ENCODE data around the gene ACTR5.
"Not testable (repeated sequence)": the region's sequence is repeated elsewhere in the genome, so short reads cannot be mapped to it uniquely, and the experiment has no call there.

The ACTR5 gene

GRCh38 chr20:38804682-38805501, 56.6 kb downstream of the ACTR5 start:
- in situ Hi-C loops (cut with MboI; ENCODE audit: low sequenced_read_pairs), result no loop called here

GRCh38 chr20:38805502-38805957, 57.3 kb downstream of the ACTR5 start, which contains the start of gene PPP1R16B:
TSS of gene PPP1R16B (plus strand) at chr20:38805697. CDS start at chr20:38835926, 30,229 bp downstream.
- in situ Hi-C loops (cut with MboI; ENCODE audit: low sequenced_read_pairs), result no loop called here

DNA sequence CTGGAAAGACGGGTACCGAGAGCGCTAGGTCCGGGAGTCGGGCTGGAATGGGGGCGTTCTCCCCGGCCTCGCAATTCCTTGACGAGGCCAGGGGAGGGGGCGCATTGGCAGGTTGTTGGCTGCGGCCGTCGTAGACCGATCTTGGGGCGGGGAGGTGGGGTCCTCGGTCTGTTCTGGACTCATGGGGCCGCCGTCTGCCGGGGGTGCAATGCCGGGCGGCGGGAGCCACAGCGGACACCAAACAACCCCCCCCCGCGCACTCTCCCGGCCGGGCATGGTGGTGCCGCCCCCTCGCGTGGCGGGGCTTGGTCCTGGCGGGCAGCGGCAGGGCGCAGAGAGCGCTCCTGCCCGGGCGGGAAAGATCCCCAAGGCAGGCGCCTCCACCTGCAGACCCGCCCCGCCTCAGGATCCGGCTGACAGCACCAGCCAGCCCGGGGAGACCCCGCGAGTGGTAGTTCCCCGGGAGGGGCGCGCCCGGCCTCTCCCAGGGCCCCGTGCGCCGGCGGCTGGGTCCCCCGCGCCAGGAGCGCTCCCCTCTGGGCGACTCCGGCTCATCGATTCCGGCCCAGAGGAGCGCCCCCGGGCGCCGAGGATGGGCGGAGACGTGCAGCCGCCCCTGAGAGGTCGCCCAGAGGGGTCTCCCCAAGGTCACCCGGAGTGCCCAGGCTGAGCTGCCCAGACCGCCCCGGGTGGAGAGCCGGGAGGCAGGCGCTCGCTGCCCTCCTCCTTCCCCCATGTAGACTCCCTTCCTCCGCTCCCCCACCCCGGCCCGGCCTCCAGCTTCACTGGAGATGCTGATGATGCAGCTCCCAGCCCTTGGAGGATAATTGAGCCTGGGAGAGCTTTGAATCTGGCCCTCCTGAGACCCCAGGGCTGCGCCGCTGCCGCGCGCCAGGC, 57.9 kb downstream of the ACTR5 start:
- in situ Hi-C loops (cut with MboI; ENCODE audit: low sequenced_read_pairs), result no loop called here

- in situ Hi-C loops (cut with MboI; ENCODE audit: low sequenced_read_pairs), result no loop called here
These were observed 58.8 kb downstream of the ACTR5 start for GRCh38 chr20:38806855-38807655.

DNA sequence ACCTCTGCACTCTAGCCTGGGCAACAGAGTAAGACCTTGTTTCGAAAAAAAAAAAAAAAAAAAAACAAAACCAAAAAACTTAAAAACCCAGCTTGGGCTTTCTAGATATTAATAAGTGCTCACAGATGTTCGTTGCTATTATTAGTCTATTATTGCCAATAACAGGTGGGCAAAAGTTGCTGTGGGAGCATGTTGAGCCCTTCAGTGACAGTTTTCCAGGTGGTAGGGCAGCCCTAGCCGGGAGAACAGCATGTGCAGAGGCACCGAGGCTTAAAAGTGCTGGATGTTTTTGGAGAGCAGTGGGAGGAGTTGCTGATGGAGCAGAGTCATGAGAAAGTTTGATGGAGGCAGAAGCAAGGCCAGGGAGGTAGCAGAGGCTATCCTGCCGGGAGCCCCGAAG, 61.7 kb downstream of the ACTR5 start:
- in situ Hi-C loops (cut with MboI; ENCODE audit: low sequenced_read_pairs), result no loop called here

DNA sequence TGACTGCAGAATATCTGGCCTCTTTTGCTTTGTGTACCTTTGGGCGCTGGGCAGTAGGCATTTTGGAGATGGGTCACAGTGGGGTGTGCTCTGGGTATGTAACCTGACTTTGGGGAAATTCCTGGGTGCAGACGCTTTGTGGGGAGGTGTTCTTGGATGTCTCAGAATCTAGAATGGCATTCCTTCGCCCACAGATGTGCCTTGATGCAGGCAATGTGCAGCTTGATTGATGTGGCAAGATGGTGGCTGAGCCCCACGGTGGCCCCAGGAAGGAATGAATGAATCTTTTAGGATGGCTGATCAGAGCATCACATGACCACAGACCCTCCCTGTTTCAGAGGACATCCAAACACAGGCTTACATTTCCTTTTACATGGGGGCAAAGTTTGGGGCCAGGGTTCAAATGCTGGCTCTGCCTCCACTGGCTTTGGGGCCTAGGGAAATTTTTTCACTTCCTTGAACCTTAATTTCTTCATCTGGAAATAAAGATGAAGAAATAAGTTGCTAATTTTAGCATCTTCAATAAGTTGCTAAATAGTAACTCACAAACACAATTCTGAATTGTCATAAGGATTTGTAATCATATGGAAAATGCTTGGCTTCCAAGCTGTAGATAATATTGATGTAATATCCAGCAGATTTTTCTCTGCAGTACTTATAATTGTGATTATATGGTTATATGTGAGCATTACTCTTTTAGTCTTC, 62.8 kb downstream of the ACTR5 start:
- in situ Hi-C loops (cut with MboI; ENCODE audit: low sequenced_read_pairs), result no loop called here

DNA sequence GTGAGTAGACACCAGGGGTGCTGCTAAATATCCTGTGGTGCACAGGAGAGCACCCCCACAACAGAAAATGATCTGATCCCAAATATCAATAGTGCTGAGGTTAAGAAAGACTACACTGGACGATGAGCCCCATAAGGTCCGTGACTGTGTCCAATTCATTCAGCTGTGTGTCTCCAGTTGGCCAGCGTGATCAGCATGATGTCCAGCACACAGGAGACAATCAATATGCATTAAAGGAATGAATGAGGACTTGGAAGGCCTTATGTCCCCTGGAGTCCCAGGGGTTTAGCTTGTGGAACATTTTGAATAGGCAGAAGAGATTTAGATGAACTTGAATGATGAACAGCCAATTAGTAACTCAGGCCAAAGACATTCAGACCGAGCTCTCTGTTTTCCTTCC, 63.5 kb downstream of the ACTR5 start:
- in situ Hi-C loops (cut with MboI; ENCODE audit: low sequenced_read_pairs), result no loop called here

DNA sequence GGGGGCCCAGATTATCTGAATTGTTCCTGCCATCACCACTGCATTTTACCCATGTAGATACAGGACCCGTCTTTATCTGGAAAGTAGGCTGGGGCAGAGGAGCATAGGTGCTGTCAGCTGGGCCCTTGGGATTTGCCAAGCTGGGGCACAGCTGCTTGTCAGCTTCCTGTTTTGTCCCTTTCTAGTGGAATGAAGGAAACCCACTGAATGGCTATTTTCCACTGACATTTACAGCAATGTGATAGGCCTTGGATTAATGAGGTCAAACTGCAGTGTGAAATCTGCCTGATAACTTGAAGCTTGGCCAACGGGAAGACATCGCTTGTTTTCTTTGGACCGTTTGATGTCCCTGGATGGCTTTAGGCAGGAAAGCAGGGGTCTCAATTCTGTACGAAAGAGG, 63.9 kb downstream of the ACTR5 start:
- in situ Hi-C loops (cut with MboI; ENCODE audit: low sequenced_read_pairs), result no loop called here

GRCh38 chr20:38812709-38813573, 64.7 kb downstream of the ACTR5 start:
- in situ Hi-C loops (cut with MboI; ENCODE audit: low sequenced_read_pairs), result no loop called here

DNA sequence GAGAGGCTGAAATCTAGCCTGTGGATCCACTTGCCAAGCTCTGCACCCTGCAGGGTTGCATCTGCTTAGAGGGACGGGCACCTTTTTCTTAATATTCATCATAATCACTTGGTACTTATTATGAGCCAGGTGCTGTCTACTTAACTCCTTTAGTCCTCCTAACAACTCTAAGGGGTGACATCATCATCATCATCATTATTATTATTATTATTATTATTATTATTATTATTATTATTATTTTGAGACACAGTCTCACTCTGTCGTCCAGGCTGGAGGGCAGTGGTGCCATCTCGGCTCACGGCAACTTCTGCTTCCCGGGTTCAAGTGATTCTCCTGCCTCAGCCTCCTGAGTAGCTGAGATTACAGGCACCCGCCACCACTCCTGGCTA, 65.3 kb downstream of the ACTR5 start:
- in situ Hi-C loops (cut with MboI; ENCODE audit: low sequenced_read_pairs), result not testable (repeated sequence)

DNA sequence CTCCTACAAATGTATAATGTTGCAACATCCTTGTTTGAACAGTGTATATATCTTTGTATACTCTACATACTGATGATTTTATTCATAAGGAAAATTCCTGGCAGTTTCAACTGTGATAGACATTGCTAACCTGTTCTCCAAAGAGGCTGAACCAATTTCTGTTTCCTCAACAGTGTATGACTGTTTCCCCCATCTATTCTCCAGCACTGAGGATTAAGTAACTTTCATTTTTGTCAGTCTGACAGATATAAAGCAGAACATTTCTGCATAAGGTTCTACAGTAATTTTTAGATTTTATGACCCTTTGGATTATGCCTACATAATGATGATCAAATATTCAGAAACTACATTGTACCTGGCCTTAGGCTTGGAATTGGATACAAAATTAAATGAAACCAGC, 67.2 kb downstream of the ACTR5 start:
- in situ Hi-C loops (cut with MboI; ENCODE audit: low sequenced_read_pairs), result no loop called here

GRCh38 chr20:38818113-38819065, 70.1 kb downstream of the ACTR5 start:
- in situ Hi-C loops (cut with MboI; ENCODE audit: low sequenced_read_pairs), result no loop called here

All from hTERT RPE-1 (cell line).